ENCODE results near the gene RNF166.

The RNF166 gene

DNA sequence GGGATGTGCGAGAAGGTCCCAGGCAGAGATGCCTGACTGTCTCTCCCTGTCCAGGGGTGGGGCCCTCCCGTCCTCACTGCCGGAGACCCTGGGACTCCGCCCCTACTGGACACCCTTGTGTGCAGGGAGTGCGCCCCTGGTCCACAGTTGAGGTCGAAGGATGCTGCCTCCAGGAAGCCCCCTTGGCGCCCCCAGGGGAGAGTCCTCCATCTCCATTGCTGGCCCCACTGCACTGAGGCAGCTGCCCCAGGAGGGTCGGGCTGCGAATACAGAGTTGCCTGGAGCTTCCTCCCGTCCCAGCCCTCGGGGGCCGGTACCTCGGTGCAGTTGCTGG, 26.7 kb upstream of the RNF166 start:
- Histone ChIP-seq H3K36me3 (ENCODE audit: control insufficient read depth in 5 of 5, insufficient read depth in 5 of 5, low read length in 5 of 5) (peaks cover 0 to 80% (median 73%) of the 10 kb centered on the region in 5 donors), H3K27me3 (ENCODE audit: control insufficient read depth in 5 of 5, insufficient read depth in 4 of 5, low read length in 5 of 5) (no peaks in the 10 kb centered on the region), H3K4me1 (ENCODE audit: control insufficient read depth in 5 of 5, insufficient read depth in 5 of 5, low read length in 5 of 5) (peaks cover 0 to 5% (median 2%) of the 10 kb centered on the region in 5 donors), H3K4me3 (ENCODE audit: low read depth in 1 of 5, low read length in 5 of 5) (no peak overlapping the region), H3K9ac (ENCODE audit: low read length in 5 of 5) (no peak overlapping the region), H3K9me3 (ENCODE audit: control insufficient read depth in 5 of 5, low read length in 5 of 5) (no peaks in the 10 kb centered on the region), H3K27ac (ENCODE audit: low read depth, low read length) (no peak overlapping the region)

DNA sequence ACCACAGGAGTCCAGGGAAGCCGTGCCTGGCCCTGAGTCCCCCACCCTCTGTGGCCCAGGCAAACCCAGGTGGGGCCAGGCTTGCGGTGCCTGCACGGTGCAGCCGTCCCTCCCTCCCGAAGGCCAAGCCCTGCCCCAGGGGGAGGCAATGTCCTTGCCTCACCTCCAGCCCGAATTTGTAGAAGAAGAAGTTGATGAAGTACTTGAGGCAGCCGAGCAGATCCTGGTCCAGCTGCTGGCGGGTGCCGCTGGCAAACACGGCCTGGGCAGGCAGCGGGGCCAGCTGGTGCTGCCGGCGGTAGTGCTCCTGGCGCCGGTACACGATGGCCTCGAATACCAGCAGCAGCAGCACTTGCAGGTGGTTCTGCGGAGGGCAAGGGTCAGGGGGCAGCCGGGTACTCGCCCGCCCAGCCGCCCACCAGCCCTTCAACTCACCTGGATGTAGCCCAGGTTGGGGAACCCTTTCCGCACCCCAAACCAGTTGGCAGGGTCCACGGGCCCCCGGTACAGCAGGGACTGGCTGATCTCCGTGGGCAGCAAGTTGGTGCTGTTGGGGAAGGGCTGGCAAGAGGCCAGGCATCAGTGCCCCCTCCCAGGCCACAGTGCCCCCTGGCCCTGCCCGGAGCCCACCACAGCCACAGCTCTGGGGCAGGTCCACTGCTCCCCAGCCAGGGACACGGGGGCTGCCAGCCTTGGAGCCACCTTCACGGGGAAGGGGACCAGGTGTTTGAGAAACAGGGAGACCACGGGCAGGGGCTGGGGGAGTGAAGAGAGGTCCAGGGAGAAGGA, 26.2 kb upstream of the RNF166 start:
- Histone ChIP-seq H3K36me3 (ENCODE audit: control insufficient read depth in 5 of 5, insufficient read depth in 5 of 5, low read length in 5 of 5) (peaks cover 0 to 80% (median 73%) of the 10 kb centered on the region in 5 donors), H3K9me3 (ENCODE audit: control insufficient read depth in 5 of 5, low read length in 5 of 5) (no peaks in the 10 kb centered on the region), H3K27me3 (ENCODE audit: control insufficient read depth in 5 of 5, insufficient read depth in 4 of 5, low read length in 5 of 5) (no peaks in the 10 kb centered on the region), H3K9ac (ENCODE audit: low read length in 5 of 5) (no peak overlapping the region), H3K4me3 (ENCODE audit: low read depth in 1 of 5, low read length in 5 of 5) (no peak overlapping the region), H3K4me1 (ENCODE audit: control insufficient read depth in 5 of 5, insufficient read depth in 5 of 5, low read length in 5 of 5) (no peaks in the 10 kb centered on the region), H3K27ac (ENCODE audit: low read depth, low read length) (no peak overlapping the region)

- Histone ChIP-seq H3K9ac (ENCODE audit: low read length in 5 of 5) (no peak overlapping the region), H3K27me3 (ENCODE audit: control insufficient read depth in 5 of 5, insufficient read depth in 4 of 5, low read length in 5 of 5) (no peaks in the 10 kb centered on the region), H3K36me3 (ENCODE audit: control insufficient read depth in 5 of 5, insufficient read depth in 5 of 5, low read length in 5 of 5) (peaks cover 0 to 84% (median 78%) of the 10 kb centered on the region in 5 donors), H3K9me3 (ENCODE audit: control insufficient read depth in 5 of 5, low read length in 5 of 5) (no peaks in the 10 kb centered on the region), H3K4me3 (ENCODE audit: low read depth in 1 of 5, low read length in 5 of 5) (no peak overlapping the region), H3K27ac (ENCODE audit: low read depth, low read length) (no peak overlapping the region), H3K4me1 (ENCODE audit: control insufficient read depth in 5 of 5, insufficient read depth in 5 of 5, low read length in 5 of 5) (no peaks in the 10 kb centered on the region)
These were observed 25.5 kb upstream of the RNF166 start for GRCh38 chr16:88731699-88732098.

DNA sequence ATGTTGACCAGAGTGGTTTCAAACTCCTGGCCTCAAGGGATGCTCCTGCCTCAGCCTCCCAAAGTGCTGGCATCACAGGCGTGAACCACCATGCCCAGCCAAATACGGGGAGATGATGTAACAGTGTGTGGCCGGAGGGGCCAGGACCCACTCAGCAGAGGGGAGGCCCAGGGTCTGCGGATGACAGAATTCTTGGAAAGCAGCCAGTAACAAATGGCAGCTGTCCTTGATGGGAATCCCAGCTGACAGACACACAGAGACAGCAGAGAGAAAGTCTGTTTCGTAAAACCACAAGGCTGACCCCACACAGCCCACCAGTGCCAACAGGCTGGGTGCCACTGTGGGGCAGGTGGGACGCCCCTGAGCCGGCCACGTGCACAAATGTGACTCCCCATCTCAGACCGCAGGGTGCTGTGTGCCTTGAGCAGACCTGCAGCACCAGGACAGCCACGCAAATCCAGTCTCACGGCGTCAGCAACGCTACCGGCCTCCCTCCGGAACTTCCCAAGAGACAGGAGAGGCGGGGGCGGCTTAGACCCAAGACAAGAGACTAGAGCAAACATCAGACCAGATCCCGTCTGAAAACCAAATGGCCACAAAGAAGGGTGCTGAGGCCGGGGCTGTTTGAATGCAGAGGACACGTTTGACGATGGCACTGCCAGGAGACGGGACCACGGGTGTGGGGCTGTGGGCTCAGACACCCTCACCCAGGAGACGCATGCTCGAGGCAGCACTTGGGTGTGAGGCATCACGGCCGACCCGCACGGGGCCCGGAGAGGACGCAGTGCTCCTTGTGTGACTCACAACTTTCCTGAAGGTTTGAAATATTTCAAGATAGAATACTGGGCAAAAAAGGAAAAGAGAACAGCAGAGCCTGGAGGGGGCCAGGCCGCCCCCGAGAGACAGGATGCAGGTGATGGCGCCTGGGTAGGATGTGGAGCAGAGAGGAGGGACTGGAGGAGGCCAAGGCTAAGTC, 24.7 kb upstream of the RNF166 start:
- Histone ChIP-seq H3K4me1 (ENCODE audit: control insufficient read depth in 5 of 5, insufficient read depth in 5 of 5, low read length in 5 of 5) (no peaks in the 10 kb centered on the region), H3K4me3 (ENCODE audit: low read depth in 1 of 5, low read length in 5 of 5) (no peak overlapping the region), H3K9ac (ENCODE audit: low read length in 5 of 5) (no peak overlapping the region), H3K9me3 (ENCODE audit: control insufficient read depth in 5 of 5, low read length in 5 of 5) (no peaks in the 10 kb centered on the region), H3K27ac (ENCODE audit: low read depth, low read length) (no peak overlapping the region), H3K36me3 (ENCODE audit: control insufficient read depth in 5 of 5, insufficient read depth in 5 of 5, low read length in 5 of 5) (peaks cover 0 to 86% (median 79%) of the 10 kb centered on the region in 5 donors), H3K27me3 (ENCODE audit: control insufficient read depth in 5 of 5, insufficient read depth in 4 of 5, low read length in 5 of 5) (no peaks in the 10 kb centered on the region)

DNA sequence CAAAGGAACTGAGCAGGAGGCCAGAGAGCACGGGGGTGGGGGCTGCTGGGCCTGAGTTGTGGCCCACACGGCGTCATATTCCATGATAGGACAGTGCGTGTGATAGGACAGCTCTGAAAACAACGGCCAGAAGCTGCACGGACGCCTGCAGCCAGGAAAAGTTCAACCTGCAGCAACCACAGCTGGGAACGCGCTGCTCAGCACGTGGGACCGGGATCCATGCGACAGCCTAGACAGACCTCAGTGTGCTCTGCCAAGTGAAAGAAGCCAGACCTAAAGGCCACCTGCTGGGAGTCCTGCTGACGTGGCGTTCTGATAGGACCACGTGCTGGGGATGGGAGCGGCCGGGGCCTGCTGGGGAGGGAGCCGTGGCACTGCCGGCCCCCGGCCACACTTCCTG, 21.7 kb upstream of the RNF166 start:
- Histone ChIP-seq H3K27ac (ENCODE audit: low read depth, low read length) (no peak overlapping the region), H3K9ac (ENCODE audit: low read length in 5 of 5) (no peak overlapping the region), H3K27me3 (ENCODE audit: control insufficient read depth in 5 of 5, insufficient read depth in 4 of 5, low read length in 5 of 5) (no peaks in the 10 kb centered on the region), H3K4me1 (ENCODE audit: control insufficient read depth in 5 of 5, insufficient read depth in 5 of 5, low read length in 5 of 5) (no peaks in the 10 kb centered on the region), H3K4me3 (ENCODE audit: low read depth in 1 of 5, low read length in 5 of 5) (no peak overlapping the region), H3K36me3 (ENCODE audit: control insufficient read depth in 5 of 5, insufficient read depth in 5 of 5, low read length in 5 of 5) (peaks cover 0 to 86% (median 77%) of the 10 kb centered on the region in 5 donors), H3K9me3 (ENCODE audit: control insufficient read depth in 5 of 5, low read length in 5 of 5) (no peaks in the 10 kb centered on the region)

DNA sequence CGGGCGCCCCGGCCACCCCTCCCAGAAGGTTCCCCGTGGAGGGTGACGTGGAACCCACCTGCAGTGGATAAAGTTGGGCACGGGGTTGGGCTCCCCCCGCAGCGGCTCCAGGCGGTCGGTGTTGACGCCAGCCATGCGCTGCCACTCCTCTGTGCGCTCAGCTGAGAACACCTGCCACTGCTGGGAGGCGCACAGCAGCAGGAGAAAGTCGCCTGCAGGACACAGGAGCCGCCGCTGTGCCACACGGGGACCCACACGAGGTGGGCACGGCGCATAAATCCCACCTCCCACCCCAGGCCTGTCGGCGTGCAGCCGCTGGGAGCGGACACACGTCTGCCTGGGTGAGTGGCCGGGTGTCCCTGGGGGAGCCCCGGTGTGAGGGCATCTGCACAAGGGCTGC, 20.8 kb upstream of the RNF166 start:
- H3K4me1 ChIP-seq (ENCODE audit: control insufficient read depth in 5 of 5, insufficient read depth in 5 of 5, low read length in 5 of 5): no peaks in the 10 kb centered on the region
- no peak overlapping the region for H3K9ac ChIP-seq (ENCODE audit: low read length in 5 of 5)
- H3K4me3 ChIP-seq (ENCODE audit: low read depth in 1 of 5, low read length in 5 of 5): no peak overlapping the region
- H3K27ac ChIP-seq (ENCODE audit: low read depth, low read length): no peak overlapping the region
- peaks cover 0 to 85% (median 78%) of the 10 kb centered on the region in 5 donors for H3K36me3 ChIP-seq (ENCODE audit: control insufficient read depth in 5 of 5, insufficient read depth in 5 of 5, low read length in 5 of 5)
- H3K9me3 ChIP-seq (ENCODE audit: control insufficient read depth in 5 of 5, low read length in 5 of 5): no peaks in the 10 kb centered on the region
- H3K27me3 ChIP-seq (ENCODE audit: control insufficient read depth in 5 of 5, insufficient read depth in 4 of 5, low read length in 5 of 5): no peaks in the 10 kb centered on the region

GRCh38 chr16:88726408-88726749, 20.2 kb upstream of the RNF166 start:
- Histone ChIP-seq H3K9ac (ENCODE audit: low read length in 5 of 5) (no peak overlapping the region), H3K4me1 (ENCODE audit: control insufficient read depth in 5 of 5, insufficient read depth in 5 of 5, low read length in 5 of 5) (no peaks in the 10 kb centered on the region), H3K27me3 (ENCODE audit: control insufficient read depth in 5 of 5, insufficient read depth in 4 of 5, low read length in 5 of 5) (no peaks in the 10 kb centered on the region), H3K9me3 (ENCODE audit: control insufficient read depth in 5 of 5, low read length in 5 of 5) (no peaks in the 10 kb centered on the region), H3K36me3 (ENCODE audit: control insufficient read depth in 5 of 5, insufficient read depth in 5 of 5, low read length in 5 of 5) (peaks cover 0 to 86% (median 81%) of the 10 kb centered on the region in 5 donors), H3K4me3 (ENCODE audit: low read depth in 1 of 5, low read length in 5 of 5) (no peak overlapping the region), H3K27ac (ENCODE audit: low read depth, low read length) (no peak overlapping the region)

GRCh38 chr16:88725609-88726407, 19.6 kb upstream of the RNF166 start:
- Histone ChIP-seq H3K9ac (ENCODE audit: low read length in 5 of 5) (no peak overlapping the region), H3K27me3 (ENCODE audit: control insufficient read depth in 5 of 5, insufficient read depth in 4 of 5, low read length in 5 of 5) (no peaks in the 10 kb centered on the region), H3K9me3 (ENCODE audit: control insufficient read depth in 5 of 5, low read length in 5 of 5) (no peaks in the 10 kb centered on the region), H3K4me3 (ENCODE audit: low read depth in 1 of 5, low read length in 5 of 5) (no peak overlapping the region), H3K36me3 (ENCODE audit: control insufficient read depth in 5 of 5, insufficient read depth in 5 of 5, low read length in 5 of 5) (peaks cover 0 to 86% (median 81%) of the 10 kb centered on the region in 5 donors), H3K4me1 (ENCODE audit: control insufficient read depth in 5 of 5, insufficient read depth in 5 of 5, low read length in 5 of 5) (peaks cover 0 to 4% (median 0%) of the 10 kb centered on the region in 5 donors), H3K27ac (ENCODE audit: low read depth, low read length) (no peak overlapping the region)

DNA sequence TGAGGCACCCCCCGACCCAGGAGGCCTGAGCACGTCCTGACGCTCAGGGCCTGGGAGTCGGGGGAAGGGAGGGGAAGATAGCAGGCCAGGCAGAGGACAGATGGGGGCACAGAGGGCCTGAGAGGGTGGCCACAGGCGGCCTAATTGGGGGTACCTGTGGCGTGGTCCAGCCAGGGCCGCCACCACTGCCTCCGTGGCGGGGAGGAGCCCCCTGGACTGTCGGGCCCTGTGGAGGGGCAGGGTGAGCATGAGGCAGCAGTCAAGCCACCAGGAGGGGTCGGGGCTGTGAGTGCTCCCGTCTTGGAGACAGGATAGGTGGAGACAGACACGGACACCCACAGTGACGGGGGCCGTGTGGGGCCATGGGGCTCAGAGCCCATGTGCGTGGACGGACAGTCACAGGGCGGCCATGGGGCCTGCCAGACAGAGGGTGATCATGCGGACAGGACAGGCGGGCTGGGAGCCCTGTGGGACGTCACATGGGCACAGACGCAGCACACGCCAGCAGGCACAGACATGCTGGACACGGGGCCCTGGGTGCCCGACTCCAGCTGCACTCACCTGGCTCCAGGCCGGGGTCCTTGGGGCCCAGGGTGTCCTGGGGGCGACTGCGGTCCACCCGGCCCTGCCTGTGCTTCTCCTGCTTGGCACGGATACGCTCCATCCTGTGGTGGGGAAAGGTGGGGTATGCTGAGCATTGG, 18.8 kb upstream of the RNF166 start:
- H3K27me3 ChIP-seq (ENCODE audit: control insufficient read depth in 5 of 5, insufficient read depth in 4 of 5, low read length in 5 of 5): no peaks in the 10 kb centered on the region
- H3K27ac ChIP-seq (ENCODE audit: low read depth, low read length): no peak overlapping the region
- H3K4me1 ChIP-seq (ENCODE audit: control insufficient read depth in 5 of 5, insufficient read depth in 5 of 5, low read length in 5 of 5): peaks cover 0 to 8% (median 0%) of the 10 kb centered on the region in 5 donors
- no peaks in the 10 kb centered on the region for H3K9me3 ChIP-seq (ENCODE audit: control insufficient read depth in 5 of 5, low read length in 5 of 5)
- H3K36me3 ChIP-seq (ENCODE audit: control insufficient read depth in 5 of 5, insufficient read depth in 5 of 5, low read length in 5 of 5): peaks cover 0 to 85% (median 83%) of the 10 kb centered on the region in 5 donors
- no peak overlapping the region for H3K4me3 ChIP-seq (ENCODE audit: low read depth in 1 of 5, low read length in 5 of 5)
- no peak overlapping the region for H3K9ac ChIP-seq (ENCODE audit: low read length in 5 of 5)
